ENCODE data around the gene PGLYRP4.

Gene PGLYRP4

GRCh38 chr1:153366261-153366660 lies 17.6 kb upstream of the PGLYRP4 start:
- DNase-seq (ENCODE audit: low read depth) = no peak
- H3K4me3 ChIP-seq (ENCODE audit: low read depth, low read length) = no peak overlapping the region
- TF ChIP-seq CTCF (IDR thresholded peaks at IDR 0.05; ENCODE audit: low read depth, low read length, missing control alignments) = no peak

- no peak overlapping the region for H3K4me3 ChIP-seq (ENCODE audit: low read depth, low read length)
- TF ChIP-seq CTCF (IDR thresholded peaks at IDR 0.05; ENCODE audit: low read depth, low read length, missing control alignments) = no peak
- DNase-seq (ENCODE audit: low read depth) = no peak
These were observed 17.1 kb upstream of the PGLYRP4 start for GRCh38 chr1:153365696-153366095.

DNA sequence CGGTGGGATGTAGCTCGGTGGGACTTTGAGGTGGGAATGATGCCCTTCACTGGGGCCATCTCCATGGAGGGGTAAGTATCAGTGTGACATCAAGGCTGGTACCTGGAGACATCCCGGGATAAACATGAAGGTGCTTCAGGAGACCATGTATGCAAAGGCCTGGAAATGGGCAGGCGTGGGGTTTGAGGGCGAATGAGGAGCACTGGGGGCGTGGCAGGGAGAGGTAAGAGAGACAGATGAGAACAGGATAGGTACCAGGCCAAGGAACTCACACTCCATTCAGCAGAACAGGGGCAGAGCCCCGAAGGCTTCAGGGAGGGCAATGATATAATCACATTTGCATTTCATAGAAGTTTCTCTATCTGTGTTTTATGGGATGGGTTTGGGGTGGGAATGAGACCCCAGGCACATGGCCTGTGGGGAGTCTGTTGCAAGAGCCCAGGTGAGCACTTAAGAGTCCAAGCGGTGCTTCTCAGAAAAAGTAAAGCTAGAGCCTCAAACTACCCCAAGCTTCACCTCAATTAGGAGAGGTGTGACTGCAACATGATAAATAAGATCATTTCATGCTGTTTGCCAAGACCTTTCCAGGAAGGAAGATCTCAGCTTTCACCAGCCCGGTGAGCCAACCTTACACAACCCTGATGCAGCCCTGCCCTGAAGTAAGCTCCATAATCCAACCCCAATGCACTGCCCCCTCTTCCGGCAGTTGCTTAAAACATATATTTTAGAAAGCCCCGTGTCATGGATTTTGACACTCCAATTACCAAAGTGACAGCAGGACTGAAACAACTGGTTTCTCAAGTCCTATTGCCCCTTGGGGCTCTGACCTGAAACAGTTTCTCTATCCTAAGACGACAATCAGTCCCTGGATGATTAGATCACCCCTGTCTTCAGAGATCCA lies 16.4 kb upstream of the PGLYRP4 start:
- DNase-seq (ENCODE audit: low read depth) = no peak
- no peak for TF ChIP-seq CTCF (IDR thresholded peaks at IDR 0.05; ENCODE audit: low read depth, low read length, missing control alignments)
- H3K4me3 ChIP-seq (ENCODE audit: low read depth, low read length) = no peak overlapping the region

GRCh38 chr1:153364156-153364555 lies 15.5 kb upstream of the PGLYRP4 start:
- TF ChIP-seq CTCF (IDR thresholded peaks at IDR 0.05; ENCODE audit: low read depth, low read length, missing control alignments) = no peak
- H3K4me3 ChIP-seq (ENCODE audit: low read depth, low read length) = no peak overlapping the region
- no peak for DNase-seq (ENCODE audit: low read depth)

GRCh38 chr1:153363641-153364040 lies 15.0 kb upstream of the PGLYRP4 start:
- DNase-seq (ENCODE audit: low read depth) = no peak
- H3K4me3 ChIP-seq (ENCODE audit: low read depth, low read length) = no peak overlapping the region
- no peak for TF ChIP-seq CTCF (IDR thresholded peaks at IDR 0.05; ENCODE audit: low read depth, low read length, missing control alignments)

- TF ChIP-seq CTCF (IDR thresholded peaks at IDR 0.05; ENCODE audit: low read depth, low read length, missing control alignments) = no peak
- no peak for DNase-seq (ENCODE audit: low read depth)
- H3K4me3 ChIP-seq (ENCODE audit: low read depth, low read length) = no peak overlapping the region
These were observed 13.6 kb upstream of the PGLYRP4 start for GRCh38 chr1:153362187-153362775.
